H1 (cell line): ENCODE measurements around the gene ALG10. TPM values are rescaled to one million over a fixed set of nuclear protein-coding genes. Genes with fewer than 3 reads are reported as not detected.
A peak's percentile ranks its signal among the peaks of the same experiment; 100 is the strongest.

ENCODE experiments used
- CTCF ChIA-PET: fragments of 300-600 bp; sonication (Branson Sonifier 250); formaldehyde crosslinking; loops from one replicate; lab custom pipeline; 2021; ENCODE audit not compliant: partially characterized antibody; lab: Charles Lee
- POLR2A ChIA-PET: fragments of 300-600 bp; sonication (Branson Sonifier 250); formaldehyde crosslinking; loops from one replicate; lab custom pipeline; 2021; ENCODE audit warnings: inconsistent platforms; ENCODE audit not compliant: partially characterized antibody; lab: Charles Lee
- DNase-seq, 2 experiments: peaks; one replicate each; pipeline versions ENCODE4 v3.0.0 to v3.0.0-alpha.2; 2010 to 2022; ENCODE audit warnings: low spot score in 2 of 2, low read depth in 1 of 2, mixed read lengths in 1 of 2
- FAIRE-seq: peaks from 2 replicates; lab custom pipeline; 2011; peaks lifted over from hg19 to GRCh38; lab: Jason Lieb, UNC
- H2AFZ ChIP-seq: 2 replicates; pipeline ENCODE4 v1.8.1; 2012; ENCODE audit warnings: low read length, inconsistent platforms
- H2AK5ac ChIP-seq: 2 replicates; pipeline ENCODE4 v1.6.1; 2013; ENCODE audit warnings: low read depth, low read length
- H2BK120ac ChIP-seq: replicated peaks from 2 replicates; pipeline ENCODE3; 2013; ENCODE audit warnings: low read depth, low read length, inconsistent platforms
- H2BK12ac ChIP-seq: 2 replicates; pipeline ENCODE4 v1.6.1; 2013; ENCODE audit warnings: low read depth, low read length
- H2BK15ac ChIP-seq: 2 replicates; pipeline ENCODE4 v1.6.1; 2013; ENCODE audit warnings: low read length
- H2BK20ac ChIP-seq: 2 replicates; pipeline ENCODE4 v1.6.1; 2013; ENCODE audit warnings: low read length
- H2BK5ac ChIP-seq: 2 replicates; pipeline ENCODE4 v1.6.1; 2013; ENCODE audit warnings: low read depth, low read length
- H3K14ac ChIP-seq: 2 replicates; pipeline ENCODE4 v1.6.1; 2013; ENCODE audit warnings: inconsistent platforms; ENCODE audit not compliant: insufficient read length
- H3K18ac ChIP-seq: 2 replicates; pipeline ENCODE4 v1.6.1; 2013; ENCODE audit warnings: low read length; ENCODE audit errors: extremely low read depth
- H3K23ac ChIP-seq: 2 replicates; pipeline ENCODE4 v1.6.1; 2013; ENCODE audit warnings: inconsistent platforms; ENCODE audit not compliant: insufficient read length
- H3K23me2 ChIP-seq: 2 replicates; pipeline ENCODE4 v1.6.1; 2013; ENCODE audit warnings: low read depth, low read length
- H3K27ac ChIP-seq: 2 replicates; pipeline ENCODE4 v1.6.1; 2011; ENCODE audit warnings: low read depth, low read length, inconsistent platforms
- H3K27me3 ChIP-seq, 4 experiments: replicated peaks in 1 of 4; 1 replicate in 1 of 4; 2 replicates in 3 of 4; pipeline versions ENCODE4 v1.6.1 to v1.8.1; 2011 to 2013; ENCODE audit warnings: low read length in 3 of 4, mild to moderate bottlenecking in 3 of 4, inconsistent platforms in 2 of 4, mixed read lengths in 2 of 4, moderate library complexity in 1 of 4; ENCODE audit not compliant: control insufficient read depth in 3 of 4, insufficient read depth in 3 of 4; ENCODE audit errors: extremely low read depth in 1 of 4
- H3K36me3 ChIP-seq, 4 experiments: 2 replicates each; pipeline versions ENCODE4 v1.6.1 to v1.8.1; 2011 to 2013; ENCODE audit warnings: mild to moderate bottlenecking in 4 of 4, low read length in 3 of 4, moderate library complexity in 2 of 4, control low read depth in 1 of 4, inconsistent platforms in 1 of 4; ENCODE audit not compliant: insufficient read depth in 4 of 4, control insufficient read depth in 2 of 4
- H3K4ac ChIP-seq: replicated peaks from 2 replicates; pipeline ENCODE3; 2013; ENCODE audit warnings: low read length, low read depth, mixed read lengths, inconsistent platforms; ENCODE audit not compliant: insufficient read length
- H3K4me1 ChIP-seq, 4 experiments: replicated peaks in 1 of 4; 1 replicate in 1 of 4; 2 replicates in 3 of 4; pipeline versions ENCODE4 v1.6.1 to v1.8.1; 2011 to 2013; ENCODE audit warnings: low read length in 3 of 4, inconsistent platforms in 2 of 4, mixed read lengths in 1 of 4; ENCODE audit not compliant: insufficient read depth in 4 of 4, control insufficient read depth in 3 of 4
- H3K4me2 ChIP-seq, 2 experiments: 2 replicates each; pipeline versions ENCODE4 v1.6.1 to v1.8.1; 2011 to 2013; ENCODE audit warnings: low read depth in 2 of 2, low read length in 2 of 2, control low read depth in 1 of 2, inconsistent platforms in 1 of 2, mild to moderate bottlenecking in 1 of 2; ENCODE audit not compliant: insufficient read depth in 1 of 2
- H3K4me3 ChIP-seq, 4 experiments: fragments of 200-600, 300-600 bp in 1 of 4; sonication (generic), shearing (Covaris generic), sonication (Bioruptor Twin) in 1 of 4; 2 replicates each; pipeline versions ENCODE4 v1.5.1 to v1.8.1; 2011 to 2016; ENCODE audit warnings: low read length in 4 of 4, low read depth in 3 of 4, control low read depth in 2 of 4, inconsistent platforms in 2 of 4, mild to moderate bottlenecking in 2 of 4, mixed read lengths in 1 of 4, moderate library complexity in 1 of 4; ENCODE audit not compliant: insufficient read depth in 2 of 4; ENCODE audit errors: extremely low read depth in 1 of 4
- H3K56ac ChIP-seq: replicated peaks from 2 replicates; pipeline ENCODE3; 2013; ENCODE audit warnings: low read depth, mild to moderate bottlenecking, mixed read lengths, low read length, inconsistent platforms; ENCODE audit not compliant: insufficient read length
- H3K79me1 ChIP-seq: 2 replicates; pipeline ENCODE4 v1.6.1; 2013; ENCODE audit warnings: low read depth, low read length, control low read depth
- H3K79me2 ChIP-seq, 2 experiments: 2 replicates each; pipeline versions ENCODE4 v1.6.1 to v1.8.1; 2012 to 2013; ENCODE audit warnings: low read length in 2 of 2, mild to moderate bottlenecking in 2 of 2, inconsistent platforms in 1 of 2; ENCODE audit not compliant: insufficient read depth in 2 of 2, control insufficient read depth in 1 of 2
- H3K9ac ChIP-seq, 4 experiments: replicated peaks in 1 of 4; 1 replicate in 1 of 4; 2 replicates in 3 of 4; pipeline versions ENCODE4 v1.6.1 to v1.8.1; 2011 to 2013; ENCODE audit warnings: low read depth in 3 of 4, low read length in 3 of 4, control low read depth in 2 of 4, mild to moderate bottlenecking in 2 of 4, moderate library complexity in 2 of 4, inconsistent platforms in 1 of 4; ENCODE audit errors: extremely low read depth in 1 of 4
- H3K9me3 ChIP-seq, 2 experiments: 2 replicates each; pipeline versions ENCODE4 v1.6.1 to v1.8.1; 2012 to 2013; ENCODE audit warnings: mild to moderate bottlenecking in 2 of 2, moderate library complexity in 2 of 2, control low read depth in 1 of 2, inconsistent platforms in 1 of 2, low read depth in 1 of 2, low read length in 1 of 2, mixed read lengths in 1 of 2; ENCODE audit not compliant: insufficient read depth in 2 of 2
- H4K20me1 ChIP-seq, 2 experiments: replicated peaks in 1 of 2; 2 replicates each; pipeline versions ENCODE3 to v1.8.1; 2011 to 2013; ENCODE audit warnings: inconsistent platforms in 2 of 2, low read length in 2 of 2, mild to moderate bottlenecking in 1 of 2; ENCODE audit not compliant: insufficient read depth in 2 of 2, control insufficient read depth in 1 of 2
- H4K5ac ChIP-seq: 2 replicates; pipeline ENCODE4 v1.6.1; 2013; ENCODE audit warnings: low read length, low read depth, mixed read lengths, inconsistent platforms; ENCODE audit not compliant: insufficient read length
- H4K8ac ChIP-seq: 2 replicates; pipeline ENCODE4 v1.8.0; 2013; ENCODE audit warnings: mild to moderate bottlenecking, moderate library complexity, low read length, inconsistent platforms; ENCODE audit not compliant: insufficient read depth; ENCODE audit errors: extremely low read depth
- H4K91ac ChIP-seq: replicated peaks from 2 replicates; pipeline ENCODE3; 2013; ENCODE audit warnings: low read length, mixed read lengths, inconsistent platforms; ENCODE audit not compliant: insufficient read length
- EP300 ChIP-seq, 2 experiments: IDR thresholded peaks; 1 replicate in 1 of 2; 2 replicates in 1 of 2; pipeline ENCODE4 v1.6.1; 2011 to 2012; ENCODE audit warnings: low read depth in 2 of 2, low read length in 2 of 2, mild to moderate bottlenecking in 2 of 2, borderline replicate concordance in 1 of 2, inconsistent platforms in 1 of 2, moderate library complexity in 1 of 2
- SIX5 ChIP-seq: IDR thresholded peaks from 2 replicates; pipeline ENCODE4 v1.6.1; 2011; ENCODE audit warnings: mild to moderate bottlenecking, low read depth, low read length
- SP2 ChIP-seq: IDR thresholded peaks from 2 replicates; pipeline ENCODE4 v1.6.1; 2012; ENCODE audit warnings: mild to moderate bottlenecking, low read length, inconsistent platforms
- SRF ChIP-seq: IDR thresholded peaks from 2 replicates; pipeline ENCODE4 v1.6.1; 2011; ENCODE audit warnings: mild to moderate bottlenecking, low read depth, low read length, moderate library complexity
- ZNF274 ChIP-seq: IDR thresholded peaks from 2 replicates; pipeline ENCODE4 v1.7.0; 2012; ENCODE audit warnings: low read length, borderline replicate concordance; ENCODE audit errors: extremely low read depth
- WGBS, 2 experiments: shearing (Covaris generic) in 1 of 2; methylation state at CpG; one replicate each; pipeline versions ENCODE4 v1.1.6 to v1.1.7; 2013 to 2015; ENCODE audit warnings: low lambda C conversion rate in 2 of 2, mixed read lengths in 2 of 2, inconsistent platforms in 1 of 2, low coverage in 1 of 2, missing lambda C conversion rate in 1 of 2; ENCODE audit not compliant: insufficient replicate concordance in 2 of 2, insufficient coverage in 1 of 2, insufficient read length in 1 of 2; ENCODE audit errors: extremely low coverage in 1 of 2, missing lambda C conversion rate in 1 of 2; 5-methylcytosine and 5-hydroxymethylcytosine counted together
- polyA plus RNA-seq, 7 experiments: library from polyadenylated mRNA; depleted of rRNA in 3 of 7; stranded (reverse) in 5 of 7; unstranded in 2 of 7; fragments of >200 nt in 5 of 7; fragments of 200-250 nt in 2 of 7; gene quantifications; 1 replicate in 5 of 7; 2 replicates in 1 of 7; 4 replicates in 1 of 7; pipeline versions ENCODE4 v1.2.1 to v1.2.3, GENCODE V29; 2011 to 2013; ENCODE audit warnings: missing spikeins in 2 of 7, mixed read lengths in 2 of 7
- total RNA-seq: library from RNA; stranded (reverse); fragmentation: NEBNext Ultra II Directional; extraction: Animal tissue kit (Norgen Biotek cat#: 25700); gene quantifications from 2 replicates; pipeline ENCODE4 v1.2.1, GENCODE V29; 2021
- TF ChIP-seq, protein P1 (sequence below): IDR thresholded peaks from 2 replicates; pipeline ENCODE4 v1.6.1; 2012; ENCODE audit warnings: inconsistent platforms

The ALG10 gene
- total and polyA plus RNA-seq, 2 of the 8 experiments (the other 6 are each of a cell fraction or from before 2014, with no cell fraction given) = 9.1 to 11.0 TPM

DNA sequence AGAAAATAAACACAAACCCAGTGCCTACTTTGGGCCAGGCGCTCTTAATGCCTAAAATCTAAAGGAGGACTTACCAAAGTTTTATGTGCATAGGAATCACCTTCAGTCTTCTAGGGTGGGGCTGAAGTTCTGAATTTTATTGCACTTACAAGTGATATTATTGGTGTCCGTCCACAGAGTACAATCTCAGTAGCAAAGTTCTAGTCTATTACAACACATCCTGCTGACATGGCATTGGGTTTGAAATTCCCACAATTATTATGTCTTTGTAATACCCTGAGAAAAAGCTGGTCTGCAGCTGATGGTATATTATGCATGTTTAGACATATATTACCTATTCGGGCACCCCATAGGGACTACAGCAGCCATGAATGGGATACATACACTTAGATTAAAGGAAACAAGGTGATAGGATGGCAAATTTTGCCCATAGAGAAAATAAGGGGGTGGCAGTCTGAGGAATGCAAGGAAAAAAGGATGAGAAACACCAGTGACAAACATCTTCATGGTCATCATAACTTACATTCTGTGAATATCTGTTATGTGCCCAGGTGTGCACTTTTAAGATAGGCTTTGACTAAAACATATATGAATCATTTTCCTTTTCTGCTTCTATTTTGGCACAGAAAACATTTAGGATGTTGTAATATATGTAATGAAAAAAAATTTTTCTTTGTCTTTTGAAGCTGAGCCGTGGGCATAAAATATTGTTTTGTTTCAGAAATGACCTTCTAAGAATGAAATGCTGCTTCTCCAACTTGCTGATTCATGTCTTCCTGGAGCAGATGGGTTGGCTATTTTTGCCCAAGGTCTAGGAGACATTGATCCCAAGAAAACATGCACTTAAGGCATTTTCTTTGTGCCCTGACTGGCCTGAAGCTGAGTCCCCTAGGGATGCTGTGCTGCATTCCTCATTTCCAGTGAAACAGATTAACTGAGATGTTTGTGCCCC, 27.2 kb upstream of the ALG10 start:
- Histone ChIP-seq H3K14ac (no peak overlapping the region), H2AFZ (0 out of 2 replicates have a peak overlapping the region, but pooled peaks have one; percentile 13), H2BK5ac (no peak overlapping the region), H3K79me1 (no peaks in the 10 kb centered on the region), H3K27me3 (no peaks in the 10 kb centered on the region), H3K79me2 (no peaks in the 10 kb centered on the region), H3K27ac (no peak overlapping the region), H4K8ac (no peak overlapping the region), H3K4ac (no peak overlapping the region), H3K36me3 (no peaks in the 10 kb centered on the region), H3K4me3 (no peak overlapping the region), H2BK120ac (no peak overlapping the region), H4K5ac (no peak overlapping the region), H3K18ac (no peak overlapping the region), H2BK12ac (no peak overlapping the region), H3K23ac (no peak overlapping the region), H3K4me2 (no peak overlapping the region), H2BK15ac (no peak overlapping the region), H3K4me1 (no peaks in the 10 kb centered on the region; a peak in 2 of 7 replicates), H3K23me2 (no peaks in the 10 kb centered on the region), H3K56ac (no peak overlapping the region), H3K9me3 (no peaks in the 10 kb centered on the region), H2AK5ac (no peak overlapping the region), H3K9ac (no peak overlapping the region), H4K91ac (no peak overlapping the region), H4K20me1 (no peaks in the 10 kb centered on the region), H2BK20ac (no peak overlapping the region)
- POLR2A ChIA-PET = no interaction called here
- DNase-seq = no peak
- WGBS, 2 experiments = 95% methylated on average over 4 of the region's 4 CpGs; no CpG with 5 or more reads in 1 of the 2 experiments
- FAIRE-seq = no peak
- no peak for TF ChIP-seq SRF
- no peak for TF ChIP-seq SP2
- no peak for TF ChIP-seq EP300 (IDR thresholded peaks at IDR 0.05; ENCODE audit: borderline replicate concordance in 1 of 2, low read depth in 2 of 2, low read length in 2 of 2)
- TF ChIP-seq, protein P1, sequence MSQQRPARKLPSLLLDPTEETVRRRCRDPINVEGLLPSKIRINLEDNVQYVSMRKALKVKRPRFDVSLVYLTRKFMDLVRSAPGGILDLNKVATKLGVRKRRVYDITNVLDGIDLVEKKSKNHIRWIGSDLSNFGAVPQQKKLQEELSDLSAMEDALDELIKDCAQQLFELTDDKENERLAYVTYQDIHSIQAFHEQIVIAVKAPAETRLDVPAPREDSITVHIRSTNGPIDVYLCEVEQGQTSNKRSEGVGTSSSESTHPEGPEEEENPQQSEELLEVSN = no peak
- no peak for TF ChIP-seq SIX5
- TF ChIP-seq ZNF274 = no peak
- CTCF ChIA-PET = interaction anchor here (0.5 kb wide), 1 partner anchor 1045 kb away, joined by 4 read pairs; no protein-coding TSS in a partner anchor
